Breast epithelium (tissue), 3 donors: Measurements from ENCODE around the gene PLCE1.

Experiments
- POLR2A ChIP-seq: fragments of 450-650 bp; IDR thresholded peaks from one replicate; pipeline ENCODE4 v1.6.1; 2016; ENCODE audit warnings: antibody characterized with exemption, mild to moderate bottlenecking, moderate library complexity
- TF ChIP-seq, protein P1 (sequence below), 3 donors: fragments of 450-650 bp; IDR thresholded peaks; one replicate each; pipeline ENCODE4 v1.5.1; 2016 to 2017; ENCODE audit warnings: antibody characterized with exemption in 3 of 3, mild to moderate bottlenecking in 3 of 3, moderate library complexity in 3 of 3

GRCh38 chr10:93947055-93947454, 46.7 kb upstream of the PLCE1 start:
- TF ChIP-seq, protein P1, sequence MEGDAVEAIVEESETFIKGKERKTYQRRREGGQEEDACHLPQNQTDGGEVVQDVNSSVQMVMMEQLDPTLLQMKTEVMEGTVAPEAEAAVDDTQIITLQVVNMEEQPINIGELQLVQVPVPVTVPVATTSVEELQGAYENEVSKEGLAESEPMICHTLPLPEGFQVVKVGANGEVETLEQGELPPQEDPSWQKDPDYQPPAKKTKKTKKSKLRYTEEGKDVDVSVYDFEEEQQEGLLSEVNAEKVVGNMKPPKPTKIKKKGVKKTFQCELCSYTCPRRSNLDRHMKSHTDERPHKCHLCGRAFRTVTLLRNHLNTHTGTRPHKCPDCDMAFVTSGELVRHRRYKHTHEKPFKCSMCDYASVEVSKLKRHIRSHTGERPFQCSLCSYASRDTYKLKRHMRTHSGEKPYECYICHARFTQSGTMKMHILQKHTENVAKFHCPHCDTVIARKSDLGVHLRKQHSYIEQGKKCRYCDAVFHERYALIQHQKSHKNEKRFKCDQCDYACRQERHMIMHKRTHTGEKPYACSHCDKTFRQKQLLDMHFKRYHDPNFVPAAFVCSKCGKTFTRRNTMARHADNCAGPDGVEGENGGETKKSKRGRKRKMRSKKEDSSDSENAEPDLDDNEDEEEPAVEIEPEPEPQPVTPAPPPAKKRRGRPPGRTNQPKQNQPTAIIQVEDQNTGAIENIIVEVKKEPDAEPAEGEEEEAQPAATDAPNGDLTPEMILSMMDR (IDR thresholded peaks at IDR 0.05): no peak
- no peak for TF ChIP-seq POLR2A
